NCI-H146 treated with DMSO at 0.1 percent for 48 hours (cell line): ENCODE measurements around the gene XYLT2.

Experiments used
- DNase-seq: peaks from one replicate; lab custom pipeline; 2025; ENCODE audit not compliant: unreplicated experiment; lab: John Stamatoyannopoulos, UW

Gene XYLT2

DNA sequence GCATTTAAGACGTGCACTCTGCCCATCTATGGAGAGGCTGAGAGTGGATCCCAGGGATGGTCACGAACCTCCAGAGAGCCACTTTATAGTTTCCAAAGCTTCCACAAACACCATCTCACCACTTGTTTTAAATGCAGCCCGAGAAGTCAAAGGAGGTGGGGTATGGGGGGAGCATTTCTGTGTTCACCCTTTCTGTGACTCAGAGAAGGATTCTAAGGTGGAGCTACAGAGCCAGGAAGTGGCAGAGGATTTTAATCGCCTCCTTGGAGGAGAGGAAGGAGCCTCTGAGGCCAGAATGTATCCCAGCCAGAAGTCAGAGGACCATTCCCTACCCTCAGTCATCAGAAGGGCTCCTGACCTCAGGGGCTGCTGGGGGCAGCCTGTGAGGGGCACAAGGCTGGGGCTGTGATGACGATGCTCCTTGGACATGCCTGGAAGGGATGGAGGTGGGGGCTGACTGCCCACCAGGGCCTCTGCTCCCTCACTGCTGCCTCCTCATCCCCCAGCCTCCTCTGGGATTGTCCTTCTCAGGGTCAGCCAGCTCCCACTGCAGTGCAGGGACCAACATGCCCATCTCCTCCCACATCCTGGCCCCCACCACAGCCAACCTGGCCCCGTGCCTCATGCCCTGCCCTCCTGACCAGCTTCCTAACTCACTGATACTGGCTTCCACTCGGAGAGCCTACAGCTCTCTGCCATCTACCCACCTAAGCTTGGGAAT lies 2.8 kb downstream of the XYLT2 start:
- DNase-seq = no peak

DNA sequence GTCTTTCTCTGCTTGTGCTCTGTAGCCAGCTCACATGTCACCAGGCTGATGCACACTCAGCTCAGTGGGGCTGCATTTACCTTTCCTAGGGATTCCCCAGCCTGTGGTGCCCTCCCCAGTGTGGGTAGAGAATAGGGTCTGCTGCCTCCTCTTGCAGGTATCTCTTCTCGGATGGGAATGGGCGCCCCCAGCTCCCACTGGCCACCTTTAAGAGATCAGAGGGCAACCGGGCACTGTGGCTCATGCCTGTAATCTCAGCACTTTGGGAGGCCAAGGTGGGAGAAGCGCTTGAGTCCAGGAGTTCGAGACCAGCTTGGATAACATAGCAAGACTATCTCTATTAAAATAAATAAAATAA lies 3.3 kb downstream of the XYLT2 start:
- no peak for DNase-seq

DNA sequence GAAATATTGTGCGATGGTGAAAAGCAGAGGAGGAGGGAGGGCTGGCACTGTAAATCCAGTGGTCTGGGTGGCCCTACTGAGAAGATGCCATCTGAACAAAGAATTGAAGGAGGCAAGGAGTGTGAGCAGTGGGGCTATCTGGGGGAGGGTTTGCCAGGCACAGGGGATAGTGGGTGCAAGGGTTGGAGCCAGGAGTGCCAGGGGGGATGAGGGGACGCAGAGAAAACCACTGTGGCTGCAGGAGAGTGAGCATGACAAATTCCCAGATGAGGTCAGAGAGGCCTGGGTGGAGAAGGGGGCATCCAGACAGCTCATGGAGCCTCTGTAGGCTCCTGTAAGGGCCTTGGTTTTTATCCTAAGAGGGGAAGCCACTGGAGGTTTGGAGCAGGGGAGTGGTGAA lies 4.8 kb downstream of the XYLT2 start:
- DNase-seq = no peak

DNA sequence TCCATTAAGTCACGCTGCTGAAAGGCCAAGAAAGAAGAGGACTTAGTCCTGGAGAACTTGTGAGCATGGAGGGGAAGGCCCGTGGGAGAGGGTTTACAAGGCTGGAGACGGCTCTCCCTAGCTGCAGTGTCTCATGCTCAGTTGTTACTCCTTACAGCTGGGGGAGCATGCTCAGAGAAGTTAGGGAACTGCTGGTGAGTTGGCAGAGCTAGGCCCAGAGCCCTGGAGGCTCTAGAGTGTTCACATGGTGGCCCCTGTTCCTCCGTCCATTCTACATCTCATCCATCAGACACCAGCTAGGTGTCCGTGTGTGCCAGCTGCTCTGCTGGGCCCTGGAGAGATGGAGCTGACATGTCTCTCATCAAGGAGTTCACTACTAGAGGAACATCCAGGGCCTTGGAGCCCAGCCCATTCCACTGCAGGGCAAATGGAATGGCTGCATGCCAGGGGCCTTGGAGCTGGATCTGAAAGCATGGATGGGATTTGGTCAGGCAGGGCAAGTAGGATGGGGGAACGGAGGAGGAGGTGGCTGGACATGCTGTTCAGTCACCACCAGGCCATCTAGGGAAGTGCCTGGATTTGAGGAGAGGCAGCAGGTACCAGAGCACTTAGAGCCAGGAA lies 6.3 kb downstream of the XYLT2 start:
- no peak for DNase-seq

DNA sequence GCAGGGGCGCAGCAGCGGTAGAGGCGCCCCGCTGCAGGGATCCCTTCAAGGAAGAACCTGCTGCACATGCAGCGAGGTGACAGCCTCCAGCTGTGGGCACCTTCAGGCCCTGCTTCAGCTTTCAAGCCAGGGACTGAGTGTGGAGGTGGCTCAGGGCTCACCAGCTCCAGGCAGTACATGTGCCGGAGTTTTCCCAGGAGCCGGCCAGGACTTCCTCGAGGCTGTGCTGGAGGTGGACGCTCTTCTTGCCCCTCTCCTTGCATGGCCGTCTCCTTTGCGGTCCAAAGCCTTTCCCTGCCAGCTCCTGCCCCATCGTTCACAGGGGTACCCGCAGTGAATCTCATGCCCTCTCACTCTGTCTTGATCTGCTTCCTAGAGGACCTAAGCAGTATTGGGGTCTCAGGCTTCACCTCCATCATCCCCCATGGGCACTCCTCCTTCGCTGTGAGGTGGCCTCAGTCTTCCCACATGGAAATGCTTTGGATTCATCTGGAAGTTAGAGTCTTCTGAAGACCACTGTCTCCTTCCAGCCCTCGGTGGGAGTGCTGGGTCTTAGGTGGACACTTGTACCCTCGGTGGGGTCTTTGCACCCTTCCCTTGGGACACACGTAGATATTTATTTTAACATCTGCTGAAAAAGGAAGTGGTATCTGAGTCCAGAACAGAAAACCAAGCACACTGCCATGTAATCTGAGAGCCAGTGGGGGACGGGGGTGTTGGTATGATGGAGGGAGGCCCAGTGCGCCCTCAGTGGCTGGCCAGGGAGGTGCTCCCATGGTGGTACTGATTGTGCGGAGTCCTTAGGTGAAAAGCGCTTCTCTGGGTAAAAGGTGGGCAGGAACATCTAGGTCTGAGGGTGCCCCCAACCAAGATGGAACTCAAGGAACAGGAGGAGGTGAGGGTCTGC lies 7.0 kb downstream of the XYLT2 start:
- no peak for DNase-seq

DNA sequence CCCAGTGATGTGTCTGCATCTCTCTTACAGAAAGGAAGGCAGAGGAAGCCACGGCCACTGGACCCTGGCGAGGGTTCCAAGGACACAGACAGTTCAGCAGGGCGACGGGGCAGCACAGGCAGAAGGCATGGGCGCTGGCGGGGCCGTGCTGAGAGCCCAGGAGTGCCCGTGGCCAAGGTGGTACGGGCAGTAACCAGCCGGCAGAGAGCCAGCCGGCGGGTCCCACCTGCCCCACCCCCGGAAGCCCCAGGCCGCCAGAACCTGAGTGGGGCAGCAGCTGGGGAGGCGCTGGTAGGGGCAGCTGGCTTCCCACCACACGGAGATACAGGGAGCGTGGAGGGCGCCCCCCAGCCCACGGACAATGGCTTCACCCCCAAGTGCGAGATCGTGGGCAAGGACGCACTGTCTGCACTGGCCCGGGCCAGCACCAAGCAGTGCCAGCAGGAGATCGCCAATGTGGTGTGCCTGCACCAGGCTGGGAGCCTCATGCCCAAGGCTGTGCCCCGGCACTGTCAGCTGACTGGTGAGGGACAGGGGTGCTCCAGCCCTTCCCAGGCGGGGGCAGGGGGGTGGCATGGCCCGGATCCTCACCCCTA lies 7.8 kb downstream of the XYLT2 start:
- DNase-seq = no peak

DNA sequence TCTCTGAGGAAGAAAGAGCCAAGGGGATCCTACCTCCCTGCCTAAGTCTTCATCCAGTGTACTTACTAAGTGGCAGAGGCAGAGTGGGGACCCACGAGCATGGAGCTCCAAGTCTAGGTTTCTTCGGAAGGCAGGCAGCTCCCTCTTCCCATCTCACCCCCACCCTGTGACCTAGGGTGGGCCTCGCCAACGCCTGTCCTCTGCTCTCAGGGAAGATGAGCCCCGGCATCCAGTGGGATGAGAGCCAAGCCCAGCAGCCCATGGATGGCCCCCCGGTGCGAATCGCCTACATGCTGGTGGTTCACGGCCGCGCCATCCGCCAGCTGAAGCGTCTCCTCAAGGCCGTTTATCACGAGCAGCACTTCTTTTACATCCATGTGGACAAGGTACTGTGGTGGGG lies 8.3 kb downstream of the XYLT2 start:
- no peak for DNase-seq

DNA sequence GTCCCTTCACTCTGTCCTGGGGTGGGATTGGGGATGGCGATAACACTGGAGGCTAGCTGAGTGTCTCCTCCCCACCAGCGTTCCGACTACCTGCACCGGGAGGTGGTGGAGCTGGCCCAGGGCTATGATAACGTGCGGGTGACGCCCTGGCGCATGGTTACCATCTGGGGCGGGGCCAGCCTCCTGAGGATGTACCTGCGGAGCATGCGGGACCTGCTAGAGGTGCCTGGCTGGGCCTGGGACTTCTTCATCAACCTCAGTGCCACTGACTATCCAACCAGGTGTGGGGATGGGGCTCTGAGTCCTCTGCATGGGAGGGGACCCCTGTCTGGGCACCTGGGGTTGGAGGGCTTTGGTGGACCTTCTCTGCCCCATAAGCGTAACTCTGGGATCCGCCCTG lies 8.8 kb downstream of the XYLT2 start:
- no peak for DNase-seq

DNA sequence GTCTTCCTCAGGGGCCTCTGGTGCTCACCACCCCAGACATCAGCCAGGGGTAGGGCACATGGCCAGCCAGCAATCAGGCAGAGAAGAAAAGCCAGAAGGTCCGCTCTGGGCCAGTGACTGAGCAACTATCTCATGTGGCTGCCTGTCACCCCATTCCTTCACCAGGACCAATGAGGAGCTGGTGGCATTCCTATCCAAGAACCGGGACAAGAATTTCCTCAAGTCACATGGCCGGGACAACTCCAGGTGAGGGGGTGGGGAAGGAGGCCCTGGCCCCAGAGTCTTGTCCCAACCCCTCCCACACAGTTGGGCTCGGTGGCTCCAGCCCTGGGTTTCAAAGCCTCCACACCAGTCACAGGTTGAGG lies 9.4 kb downstream of the XYLT2 start:
- DNase-seq = no peak

DNA sequence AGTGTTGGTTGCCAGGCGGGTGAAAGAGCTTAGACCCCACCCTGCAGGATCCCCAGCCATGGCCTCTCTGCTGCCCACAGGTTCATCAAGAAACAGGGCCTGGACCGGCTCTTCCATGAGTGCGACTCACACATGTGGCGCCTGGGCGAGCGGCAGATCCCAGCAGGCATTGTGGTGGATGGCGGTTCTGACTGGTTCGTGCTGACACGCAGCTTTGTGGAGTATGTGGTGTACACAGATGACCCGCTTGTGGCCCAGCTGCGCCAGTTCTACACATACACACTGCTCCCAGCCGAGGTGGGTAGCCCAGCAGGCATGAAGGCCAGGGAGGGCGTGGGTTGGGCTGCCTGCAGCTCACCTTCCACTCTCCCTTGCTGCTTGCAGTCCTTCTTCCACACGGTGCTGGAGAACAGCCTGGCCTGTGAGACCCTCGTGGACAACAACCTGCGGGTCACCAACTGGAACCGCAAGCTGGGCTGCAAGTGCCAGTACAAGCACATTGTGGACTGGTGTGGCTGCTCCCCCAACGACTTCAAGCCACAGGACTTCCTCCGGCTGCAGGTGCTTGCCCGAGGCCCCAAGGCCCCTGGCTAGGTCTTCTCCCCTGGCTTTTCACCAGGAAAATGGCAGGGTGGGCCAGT lies 9.9 kb downstream of the XYLT2 start:
- DNase-seq = no peak

DNA sequence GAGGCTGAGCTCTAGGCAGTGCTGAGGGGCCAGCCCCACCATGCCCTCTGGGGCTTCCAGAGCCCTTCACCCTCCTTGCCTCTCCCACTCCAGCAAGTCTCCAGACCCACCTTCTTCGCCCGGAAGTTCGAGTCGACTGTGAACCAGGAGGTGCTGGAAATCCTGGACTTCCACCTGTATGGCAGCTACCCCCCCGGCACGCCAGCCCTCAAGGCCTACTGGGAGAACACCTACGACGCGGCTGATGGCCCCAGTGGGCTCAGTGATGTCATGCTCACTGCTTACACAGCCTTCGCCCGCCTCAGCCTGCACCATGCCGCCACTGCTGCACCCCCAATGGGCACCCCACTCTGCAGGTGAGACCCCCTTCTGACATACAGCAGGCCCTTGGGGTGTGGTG lies 10.5 kb downstream of the XYLT2 start:
- DNase-seq = no peak

DNA sequence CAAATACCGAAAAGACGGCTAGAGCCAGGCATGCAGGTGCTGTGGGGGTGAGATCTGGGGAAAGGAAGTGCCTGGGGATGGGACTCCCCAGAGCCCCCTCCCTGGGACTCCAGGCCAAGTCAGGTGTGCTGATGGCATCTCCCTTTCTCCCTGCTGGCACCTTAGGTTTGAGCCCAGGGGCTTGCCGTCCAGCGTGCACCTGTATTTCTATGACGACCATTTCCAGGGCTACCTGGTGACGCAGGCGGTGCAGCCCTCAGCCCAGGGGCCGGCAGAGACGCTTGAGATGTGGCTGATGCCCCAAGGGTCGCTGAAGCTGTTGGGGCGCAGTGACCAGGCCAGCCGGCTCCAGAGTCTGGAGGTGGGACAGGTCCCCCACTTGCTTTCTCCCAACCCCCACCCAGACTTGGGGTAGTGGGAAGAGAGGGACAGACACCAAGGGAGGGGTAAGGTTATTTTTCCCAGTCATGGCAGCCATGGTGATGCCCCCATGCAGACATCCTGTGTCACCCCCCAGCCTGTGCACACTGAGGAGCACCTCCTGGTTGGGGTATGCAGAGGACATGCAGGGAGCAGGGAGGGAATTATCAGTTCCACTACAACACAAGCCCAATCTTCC lies 11.1 kb downstream of the XYLT2 start:
- DNase-seq = no peak

DNA sequence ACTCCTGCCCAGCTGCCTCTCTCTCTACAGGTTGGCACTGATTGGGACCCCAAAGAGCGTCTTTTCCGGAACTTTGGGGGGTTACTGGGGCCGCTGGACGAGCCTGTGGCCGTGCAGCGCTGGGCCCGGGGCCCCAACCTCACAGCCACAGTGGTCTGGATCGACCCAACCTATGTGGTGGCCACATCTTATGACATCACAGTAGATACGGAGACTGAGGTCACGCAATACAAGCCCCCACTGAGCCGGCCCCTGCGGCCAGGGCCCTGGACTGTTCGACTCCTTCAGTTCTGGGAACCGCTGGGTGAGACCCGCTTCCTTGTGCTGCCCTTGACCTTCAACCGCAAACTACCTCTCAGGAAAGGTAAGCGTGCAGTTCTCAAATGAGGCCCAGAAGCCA lies 12.3 kb downstream of the XYLT2 start:
- DNase-seq = no peak

DNA sequence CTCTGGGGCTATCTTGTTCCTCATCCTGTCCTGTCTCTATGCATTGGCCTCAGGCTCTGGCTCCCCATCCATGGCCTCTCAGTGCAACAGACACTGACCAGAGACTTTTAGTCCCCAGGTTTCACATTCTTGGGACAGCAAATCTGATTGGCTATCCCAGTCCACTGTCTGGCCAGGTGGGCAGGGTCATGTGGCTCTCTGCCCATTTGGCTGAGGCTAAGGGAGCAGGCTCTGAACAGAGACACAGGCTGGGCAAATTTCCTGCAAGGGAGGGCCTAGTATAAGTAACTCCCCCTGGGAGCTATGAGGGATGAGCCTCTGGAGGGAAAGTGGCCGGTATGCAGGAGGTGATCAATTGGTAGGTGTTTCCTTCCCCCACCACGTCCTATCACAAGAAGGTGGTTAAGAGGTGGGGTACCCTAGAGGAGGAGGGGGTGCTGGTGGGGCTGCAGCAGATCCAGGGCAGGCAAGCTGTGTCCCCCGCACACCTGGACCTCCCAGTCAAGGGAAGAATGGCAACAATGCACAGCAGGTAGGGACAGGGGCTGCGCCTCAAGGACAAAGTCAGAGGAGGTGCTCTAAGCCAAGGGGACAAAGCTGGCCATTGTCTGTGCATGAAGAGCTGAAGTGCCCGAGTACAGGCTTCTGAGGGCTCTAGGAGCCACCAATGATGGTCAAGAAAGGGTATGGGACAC lies 13.2 kb downstream of the XYLT2 start:
- no peak for DNase-seq

DNA sequence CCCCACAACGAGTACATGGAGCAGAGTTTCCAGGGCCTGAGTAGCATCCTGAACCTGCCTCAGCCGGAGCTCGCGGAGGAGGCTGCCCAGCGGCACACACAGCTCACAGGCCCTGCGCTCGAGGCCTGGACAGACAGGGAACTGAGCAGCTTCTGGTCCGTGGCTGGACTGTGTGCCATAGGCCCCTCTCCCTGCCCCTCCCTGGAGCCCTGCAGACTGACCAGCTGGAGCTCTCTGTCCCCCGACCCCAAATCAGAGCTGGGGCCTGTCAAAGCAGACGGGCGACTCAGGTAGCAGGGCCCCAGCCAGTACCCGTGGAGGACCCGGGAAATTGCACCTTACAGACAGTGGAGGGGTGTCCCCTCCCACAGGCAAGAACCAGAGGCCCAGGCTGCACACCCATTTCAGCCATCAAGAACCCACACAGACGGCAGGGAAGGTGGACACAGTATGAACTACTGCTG lies 14.1 kb downstream of the XYLT2 start:
- no peak for DNase-seq

DNA sequence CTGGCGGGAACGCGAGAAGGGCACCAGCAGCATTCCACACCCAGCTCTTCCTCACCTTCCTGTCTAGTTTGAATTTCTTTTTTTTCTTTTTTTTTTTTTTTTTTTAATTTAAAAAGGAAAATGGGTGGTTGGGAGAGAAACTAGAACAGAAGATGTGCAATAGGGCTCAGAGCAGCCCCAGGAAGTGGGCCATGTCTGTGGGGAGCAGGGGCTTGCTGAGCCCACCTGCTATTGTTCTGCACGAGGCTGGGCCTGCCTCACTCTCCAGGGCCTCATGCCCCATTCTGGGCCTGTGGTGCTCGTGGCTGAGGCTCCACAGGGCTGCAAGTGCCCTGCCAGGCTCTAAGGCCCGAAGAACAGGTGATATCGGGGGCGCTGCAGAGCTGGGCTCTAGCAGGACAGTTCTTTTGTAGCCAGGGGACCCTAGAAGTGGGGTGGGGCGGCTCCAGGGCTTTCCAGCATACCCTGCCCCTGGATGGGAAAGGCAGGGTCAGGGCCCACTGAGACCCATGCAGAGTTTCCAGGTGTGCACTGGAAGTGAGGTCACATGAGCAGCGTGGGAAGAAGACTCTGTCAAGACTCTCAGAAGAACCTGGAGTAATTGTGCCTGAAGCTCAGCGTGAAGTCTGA lies 14.7 kb downstream of the XYLT2 start:
- DNase-seq = no peak

DNA sequence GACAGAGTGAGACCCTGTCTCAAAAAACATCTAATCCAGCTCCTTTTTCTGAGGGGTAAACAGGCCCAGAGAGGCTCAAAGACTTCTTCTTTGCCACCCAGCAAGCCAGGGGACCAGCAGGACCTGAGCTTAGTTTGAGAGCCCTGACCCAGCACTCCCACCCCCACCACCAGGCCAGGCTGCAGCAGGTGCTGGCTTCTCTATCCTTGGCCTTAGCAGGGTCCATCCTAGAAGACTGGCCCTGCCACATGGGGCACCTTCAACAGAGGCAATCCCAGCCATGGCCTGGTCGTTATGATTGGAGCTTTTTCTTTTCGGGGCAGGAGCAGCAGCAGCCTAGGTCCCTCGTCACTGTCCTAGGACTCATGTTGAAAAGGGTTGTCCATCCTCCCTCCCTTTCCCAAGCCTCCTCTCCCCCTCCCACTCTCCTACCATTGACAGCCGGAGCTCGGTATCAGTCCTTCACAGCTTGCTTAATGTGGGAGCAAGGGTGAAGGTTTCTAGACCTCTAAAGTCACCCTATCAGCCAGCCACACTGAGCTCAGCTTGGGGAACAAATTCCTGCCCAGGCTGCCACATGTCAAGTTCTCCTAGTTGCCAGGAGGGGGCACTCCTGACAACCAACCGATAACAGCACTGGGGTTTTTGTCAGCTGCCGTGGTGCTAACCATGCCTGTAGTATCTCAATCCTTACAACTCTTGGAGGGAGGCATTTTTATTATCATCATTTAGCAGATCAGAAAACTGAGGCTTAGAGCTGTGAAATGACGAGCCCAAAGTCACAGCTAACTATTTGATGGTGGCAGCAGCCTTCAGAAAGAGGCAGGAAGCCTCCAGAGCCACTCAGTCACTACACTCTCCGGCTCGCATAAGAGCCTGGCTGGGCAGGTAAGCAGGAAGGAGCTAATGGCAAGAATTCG lies 15.9 kb downstream of the XYLT2 start:
- DNase-seq = peak; percentile 28

DNA sequence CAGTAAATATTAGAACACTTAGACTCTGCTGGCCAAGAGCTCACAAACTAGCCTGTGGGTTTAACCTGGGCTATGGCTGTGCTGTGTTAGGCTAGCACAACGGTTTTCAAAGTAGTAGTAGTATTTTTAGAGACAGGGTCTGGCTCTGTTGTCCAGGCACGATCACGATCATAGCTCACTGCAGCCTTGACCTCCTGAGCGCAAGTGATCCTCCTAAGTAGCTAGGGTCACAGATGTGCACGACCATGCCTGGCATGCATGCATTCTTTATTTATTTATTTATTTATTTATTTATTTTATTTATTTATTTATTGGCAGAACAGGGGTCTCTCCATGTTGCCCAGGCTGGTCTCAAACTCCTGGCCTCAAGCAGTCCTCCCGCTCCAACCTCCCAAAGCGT lies 16.7 kb downstream of the XYLT2 start:
- no peak for DNase-seq
